ENCODE results near the gene TOMM20. TPM values are rescaled to one million over a fixed set of nuclear protein-coding genes. Genes with fewer than 3 reads are reported as not detected.

Gene TOMM20
- total and polyA plus RNA-seq, 9 of the 15 experiments (the other 6 are each of a cell fraction or from before 2014, with no cell fraction given) = 70.6 to 334 (median 159) TPM

GRCh38 chr1:235093696-235094592 lies 34.7 kb downstream of the TOMM20 start (continued):
- TF ChIP-seq, protein P1, sequence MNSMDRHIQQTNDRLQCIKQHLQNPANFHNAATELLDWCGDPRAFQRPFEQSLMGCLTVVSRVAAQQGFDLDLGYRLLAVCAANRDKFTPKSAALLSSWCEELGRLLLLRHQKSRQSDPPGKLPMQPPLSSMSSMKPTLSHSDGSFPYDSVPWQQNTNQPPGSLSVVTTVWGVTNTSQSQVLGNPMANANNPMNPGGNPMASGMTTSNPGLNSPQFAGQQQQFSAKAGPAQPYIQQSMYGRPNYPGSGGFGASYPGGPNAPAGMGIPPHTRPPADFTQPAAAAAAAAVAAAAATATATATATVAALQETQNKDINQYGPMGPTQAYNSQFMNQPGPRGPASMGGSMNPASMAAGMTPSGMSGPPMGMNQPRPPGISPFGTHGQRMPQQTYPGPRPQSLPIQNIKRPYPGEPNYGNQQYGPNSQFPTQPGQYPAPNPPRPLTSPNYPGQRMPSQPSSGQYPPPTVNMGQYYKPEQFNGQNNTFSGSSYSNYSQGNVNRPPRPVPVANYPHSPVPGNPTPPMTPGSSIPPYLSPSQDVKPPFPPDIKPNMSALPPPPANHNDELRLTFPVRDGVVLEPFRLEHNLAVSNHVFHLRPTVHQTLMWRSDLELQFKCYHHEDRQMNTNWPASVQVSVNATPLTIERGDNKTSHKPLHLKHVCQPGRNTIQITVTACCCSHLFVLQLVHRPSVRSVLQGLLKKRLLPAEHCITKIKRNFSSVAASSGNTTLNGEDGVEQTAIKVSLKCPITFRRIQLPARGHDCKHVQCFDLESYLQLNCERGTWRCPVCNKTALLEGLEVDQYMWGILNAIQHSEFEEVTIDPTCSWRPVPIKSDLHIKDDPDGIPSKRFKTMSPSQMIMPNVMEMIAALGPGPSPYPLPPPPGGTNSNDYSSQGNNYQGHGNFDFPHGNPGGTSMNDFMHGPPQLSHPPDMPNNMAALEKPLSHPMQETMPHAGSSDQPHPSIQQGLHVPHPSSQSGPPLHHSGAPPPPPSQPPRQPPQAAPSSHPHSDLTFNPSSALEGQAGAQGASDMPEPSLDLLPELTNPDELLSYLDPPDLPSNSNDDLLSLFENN (IDR thresholded peaks at IDR 0.05; ENCODE audit: low read depth in 2 of 2, low read length in 2 of 2) = no peak
- TF ChIP-seq CLOCK (CRISPR knock-in tag; IDR thresholded peaks at IDR 0.05; ENCODE audit: borderline replicate concordance) (no peak), ELF4 (CRISPR knock-in tag; IDR thresholded peaks at IDR 0.05) (no peak), FIP1L1 (IDR thresholded peaks at IDR 0.05; ENCODE audit: low read depth, low read length, poor library complexity, severe bottlenecking) (no peak), MCM7 (IDR thresholded peaks at IDR 0.05) (no peak), TCF15 (CRISPR knock-in tag; IDR thresholded peaks at IDR 0.05) (peak; percentile 73; the same call in 1 of the 2 replicates), RBFOX2 (IDR thresholded peaks at IDR 0.05; ENCODE audit: low read depth, low read length) (no peak), JUNB (CRISPR knock-in tag; conservative IDR thresholded peaks at IDR 0.05) (no peak), CHD4 (IDR thresholded peaks at IDR 0.05; ENCODE audit: insufficient read depth, insufficient replicate concordance, low read depth, low read length, poor library complexity, severe bottlenecking) (no peak), YY1 (IDR thresholded peaks at IDR 0.05; ENCODE audit: borderline replicate concordance in 1 of 3, control insufficient read depth in 1 of 3, extremely low read depth in 1 of 3, insufficient read depth in 3 of 3, insufficient read length in 1 of 3, insufficient replicate concordance in 2 of 3, low read depth in 1 of 3, low read length in 2 of 3) (peak in 1 of 3 experiments; percentile 19), ZNF280A (IDR thresholded peaks at IDR 0.05; ENCODE audit: low read depth, partially characterized antibody) (no peak), ZNF445 (CRISPR knock-in tag; IDR thresholded peaks at IDR 0.05; ENCODE audit: low read depth) (no peak), BRF1 (IDR thresholded peaks at IDR 0.05; ENCODE audit: borderline replicate concordance, extremely low read depth, insufficient read length) (no peak)
- TF ChIP-seq, protein P2, sequence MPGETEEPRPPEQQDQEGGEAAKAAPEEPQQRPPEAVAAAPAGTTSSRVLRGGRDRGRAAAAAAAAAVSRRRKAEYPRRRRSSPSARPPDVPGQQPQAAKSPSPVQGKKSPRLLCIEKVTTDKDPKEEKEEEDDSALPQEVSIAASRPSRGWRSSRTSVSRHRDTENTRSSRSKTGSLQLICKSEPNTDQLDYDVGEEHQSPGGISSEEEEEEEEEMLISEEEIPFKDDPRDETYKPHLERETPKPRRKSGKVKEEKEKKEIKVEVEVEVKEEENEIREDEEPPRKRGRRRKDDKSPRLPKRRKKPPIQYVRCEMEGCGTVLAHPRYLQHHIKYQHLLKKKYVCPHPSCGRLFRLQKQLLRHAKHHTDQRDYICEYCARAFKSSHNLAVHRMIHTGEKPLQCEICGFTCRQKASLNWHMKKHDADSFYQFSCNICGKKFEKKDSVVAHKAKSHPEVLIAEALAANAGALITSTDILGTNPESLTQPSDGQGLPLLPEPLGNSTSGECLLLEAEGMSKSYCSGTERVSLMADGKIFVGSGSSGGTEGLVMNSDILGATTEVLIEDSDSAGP (CRISPR knock-in tag; IDR thresholded peaks at IDR 0.05) = no peak
